Gastroesophageal sphincter (tissue), 4 donors: Measurements from ENCODE around the gene VPS35. TPM values are rescaled to one million over a fixed set of nuclear protein-coding genes. Genes with fewer than 3 reads are reported as not detected.

Source experiments
- ATAC-seq: fragments of 150-250 bp; one replicate; pipeline ENCODE4 v1.9.1; 2016; ENCODE audit warnings: mild to moderate bottlenecking, moderate library complexity
- H3K27ac ChIP-seq, 4 donors: fragments of 200-600 bp; sonication (generic) in 3 of 4; 1 replicate in 3 of 4; 2 replicates in 1 of 4; pipeline ENCODE4 v1.5.1; 2016 to 2019
- H3K27me3 ChIP-seq: fragments of 200-600 bp; sonication (generic); one replicate; pipeline ENCODE4 v1.5.1; 2019
- H3K36me3 ChIP-seq, 2 donors: fragments of 200-600 bp; sonication (generic); one replicate each; pipeline ENCODE4 v1.5.1; 2019; ENCODE audit warnings: control low read depth in 1 of 2
- H3K4me1 ChIP-seq, 3 donors: fragments of 200-600 bp; sonication (generic); 1 replicate in 2 of 3; 2 replicates in 1 of 3; pipeline ENCODE4 v1.5.1; 2016 to 2019; ENCODE audit warnings: control low read depth in 2 of 3
- H3K4me3 ChIP-seq, 2 donors: fragments of 200-600 bp; sonication (generic); one replicate each; pipeline ENCODE4 v1.5.1; 2019; ENCODE audit warnings: mild to moderate bottlenecking in 1 of 2, moderate library complexity in 1 of 2
- H3K9me3 ChIP-seq, 3 donors: fragments of 200-600 bp; sonication (generic); one replicate each; pipeline ENCODE4 v1.5.1; 2017 to 2019; ENCODE audit warnings: control low read depth in 2 of 3
- CTCF ChIP-seq, 4 experiments: fragments of 200-600 bp in 2 of 4; fragments of 450-650 bp in 2 of 4; sonication (generic) in 1 of 4; IDR thresholded peaks; one replicate each; pipeline ENCODE4 v1.5.1; 2017 to 2019; ENCODE audit warnings: antibody characterized with exemption in 4 of 4, mild to moderate bottlenecking in 2 of 4, moderate library complexity in 2 of 4
- EP300 ChIP-seq: sonication (generic); formaldehyde crosslinking; IDR thresholded peaks from one replicate; pipeline ENCODE4 v1.6.1; 2017; ENCODE audit warnings: antibody characterized with exemption, mild to moderate bottlenecking
- POLR2A ChIP-seq, 2 donors: fragments of 450-650 bp; IDR thresholded peaks; one replicate each; pipeline ENCODE4 v1.6.1; 2017; ENCODE audit warnings: antibody characterized with exemption in 2 of 2, mild to moderate bottlenecking in 2 of 2, moderate library complexity in 1 of 2
- POLR2AphosphoS5 ChIP-seq: sonication (generic); formaldehyde crosslinking; IDR thresholded peaks from one replicate; pipeline ENCODE4 v1.6.1; 2017; ENCODE audit warnings: antibody characterized with exemption
- WGBS, 2 donors: methylation state at CpG; one replicate each; pipeline ENCODE4 v1.1.5; 2018; ENCODE audit warnings: low coverage in 1 of 2; 5-methylcytosine and 5-hydroxymethylcytosine counted together
- total RNA-seq, 4 donors: library from RNA; depleted of rRNA; stranded (reverse); fragments of >200 nt; gene quantifications; one replicate each; pipeline ENCODE4 v1.1.0, GENCODE V29; 2016

VPS35 gene
- total RNA-seq, 4 donors from 2014 or later: 76.6 to 119 (median 91.7) TPM

- Histone ChIP-seq H3K4me3 (no peak overlapping the region), H3K4me1 (no peaks in the 10 kb centered on the region), H3K36me3 (no peaks in the 10 kb centered on the region), H3K27me3 (no peaks in the 10 kb centered on the region), H3K9me3 (peaks cover 0 to 9% (median 0%) of the 10 kb centered on the region in 3 donors), H3K27ac (no peak overlapping the region)
- WGBS, 2 donors: 92% methylated on average over 2 to 3 of the region's 9 CpGs
- TF ChIP-seq EP300 (no peak), POLR2A (IDR thresholded peaks at IDR 0.05) (no peak), POLR2AphosphoS5 (no peak), CTCF (IDR thresholded peaks at IDR 0.05) (no peak)
- no peak for ATAC-seq
These were observed 38.7 kb upstream of the VPS35 start for GRCh38 chr16:46727630-46728029.

GRCh38 chr16:46727184-46727583 is 38.2 kb upstream of the VPS35 start:
- TF ChIP-seq EP300: no peak
- TF ChIP-seq CTCF (IDR thresholded peaks at IDR 0.05): no peak
- TF ChIP-seq POLR2A (IDR thresholded peaks at IDR 0.05): no peak
- no peak for TF ChIP-seq POLR2AphosphoS5
- H3K27me3 ChIP-seq: no peaks in the 10 kb centered on the region
- no peak overlapping the region for H3K27ac ChIP-seq
- ATAC-seq: no peak
- no peaks in the 10 kb centered on the region for H3K36me3 ChIP-seq
- WGBS, 2 donors: 100% methylated on average over 2 of the region's 7 CpGs; no CpG with 5 or more reads in 1 of the 2 donors
- no peaks in the 10 kb centered on the region for H3K4me1 ChIP-seq
- peaks cover 0 to 9% (median 0%) of the 10 kb centered on the region in 3 donors for H3K9me3 ChIP-seq
- H3K4me3 ChIP-seq: no peak overlapping the region

GRCh38 chr16:46721885-46722284 is 32.9 kb upstream of the VPS35 start:
- H3K27me3 ChIP-seq: no peaks in the 10 kb centered on the region
- H3K36me3 ChIP-seq: no peaks in the 10 kb centered on the region
- H3K27ac ChIP-seq: no peak overlapping the region
- H3K4me3 ChIP-seq: no peak overlapping the region
- WGBS, 2 donors: 60 to 66% methylated on average over 1 to 4 of the region's 4 CpGs
- no peak for TF ChIP-seq POLR2AphosphoS5
- TF ChIP-seq EP300: no peak
- TF ChIP-seq CTCF (IDR thresholded peaks at IDR 0.05): no peak
- TF ChIP-seq POLR2A (IDR thresholded peaks at IDR 0.05): no peak
- no peak for ATAC-seq
- peaks cover 0 to 9% (median 0%) of the 10 kb centered on the region in 3 donors for H3K9me3 ChIP-seq
- H3K4me1 ChIP-seq: no peaks in the 10 kb centered on the region

GRCh38 chr16:46720619-46721018 is 31.6 kb upstream of the VPS35 start:
- 81% methylated on average over 2 of the region's 2 CpGs; no CpG with 5 or more reads in 1 of the 2 donors for WGBS, 2 donors

More at GRCh38 chr16:46720619-46721018, 31.6 kb upstream of the VPS35 start:
- no peak overlapping the region for H3K27ac ChIP-seq
- H3K4me3 ChIP-seq: no peak overlapping the region
- H3K36me3 ChIP-seq: no peaks in the 10 kb centered on the region
- no peak for TF ChIP-seq POLR2AphosphoS5
- TF ChIP-seq POLR2A (IDR thresholded peaks at IDR 0.05): no peak
- TF ChIP-seq EP300: no peak
- no peak for TF ChIP-seq CTCF (IDR thresholded peaks at IDR 0.05)
- ATAC-seq: no peak
- peaks cover 0 to 2% (median 0%) of the 10 kb centered on the region in 3 donors for H3K9me3 ChIP-seq
- H3K27me3 ChIP-seq: no peaks in the 10 kb centered on the region
- no peaks in the 10 kb centered on the region for H3K4me1 ChIP-seq
